HepG2 (cell line): ENCODE results near the gene EFCAB11. TPM values are rescaled to one million over a fixed set of nuclear protein-coding genes. Genes with fewer than 3 reads are reported as not detected.
A peak's percentile ranks its signal among the peaks of the same experiment; 100 is the strongest.

Experiments
- ATAC-seq: fragments of 200-7000 bp; cut with Tn5 transposase; 3 replicates; pipeline ENCODE4 v1.9.1; 2020; ENCODE audit warnings: mild to moderate bottlenecking, moderate library complexity
- BruUV-seq: library from RNA; stranded (reverse); fragments of 400-500 nt; replicated peaks from 2 replicates; lab custom pipeline; 2021; lab: Mats Ljungman, UMichigan
- CTCF ChIA-PET: fragments of 300-600 bp; formaldehyde crosslinking; extraction: SDS; loops from one replicate; lab custom pipeline; 2021; ENCODE audit warnings: low total read pairs, inconsistent platforms, low intra/inter-chr PET ratio; lab: Yijun Ruan, JAX
- POLR2A ChIA-PET: fragments of 350-600 bp; sonication (Branson Sonifier 250); formaldehyde crosslinking; loops from one replicate; lab custom pipeline; 2020; ENCODE audit warnings: antibody characterized with exemption, inconsistent platforms; lab: Yijun Ruan, JAX
- DNase-seq: peaks from one replicate; pipeline ENCODE4 v3.0.0-alpha.2; 2015; ENCODE audit warnings: low spot score
- FAIRE-seq: peaks from 3 replicates; lab custom pipeline; 2011; peaks lifted over from hg19 to GRCh38; lab: Jason Lieb, UNC
- H2AFZ ChIP-seq: one replicate; pipeline ENCODE4 v1.6.1; 2011; ENCODE audit warnings: low read length, inconsistent platforms
- H3K27ac ChIP-seq: fragments of 300-600 bp; 3 replicates; pipeline ENCODE4 v1.8.0; 2011; ENCODE audit warnings: mixed run types, mild to moderate bottlenecking, mixed read lengths, low read length, inconsistent platforms; ENCODE audit not compliant: insufficient read depth; ENCODE audit errors: extremely low read length
- H3K27me3 ChIP-seq, 2 experiments: fragments of 200-600 bp in 1 of 2; 2 replicates in 1 of 2; 3 replicates in 1 of 2; pipeline versions ENCODE4 v1.6.0 to v1.8.0; 2011; ENCODE audit warnings: low read length in 2 of 2, mild to moderate bottlenecking in 2 of 2, moderate library complexity in 2 of 2, inconsistent platforms in 1 of 2; ENCODE audit not compliant: insufficient read depth in 2 of 2, control insufficient read depth in 1 of 2
- H3K36me3 ChIP-seq, 2 experiments: fragments of 200-600 bp in 1 of 2; replicated peaks in 1 of 2; 2 replicates in 1 of 2; 3 replicates in 1 of 2; pipeline versions ENCODE4 v1.5.1 to v1.8.0; 2011; ENCODE audit warnings: low read length in 2 of 2, inconsistent platforms in 1 of 2; ENCODE audit not compliant: insufficient read depth in 2 of 2, control insufficient read depth in 1 of 2
- H3K4me1 ChIP-seq: 2 replicates; pipeline ENCODE4 v1.5.1; 2012; ENCODE audit warnings: low read length, inconsistent platforms; ENCODE audit not compliant: insufficient read depth
- H3K4me2 ChIP-seq: 2 replicates; pipeline ENCODE4 v1.6.0; 2011; ENCODE audit warnings: low read depth, low read length, inconsistent platforms
- H3K4me3 ChIP-seq, 3 experiments: fragments of 200-600 bp in 1 of 3; sonication (generic), shearing (Covaris generic) in 1 of 3; replicated peaks in 1 of 3; 2 replicates each; pipeline ENCODE4 v1.5.1; 2011 to 2016; ENCODE audit warnings: low read length in 3 of 3, inconsistent platforms in 2 of 3, low read depth in 2 of 3, mild to moderate bottlenecking in 2 of 3, control low read depth in 1 of 3, mixed read lengths in 1 of 3; ENCODE audit not compliant: insufficient read depth in 1 of 3
- H3K79me2 ChIP-seq: one replicate; pipeline ENCODE4 v1.6.1; 2011; ENCODE audit warnings: low read length, inconsistent platforms; ENCODE audit not compliant: insufficient read depth
- H3K9ac ChIP-seq: 2 replicates; pipeline ENCODE4 v1.6.0; 2011; ENCODE audit warnings: mild to moderate bottlenecking, low read depth, low read length, inconsistent platforms; ENCODE audit not compliant: insufficient read depth
- H3K9me3 ChIP-seq: 2 replicates; pipeline ENCODE4 v1.5.1; 2012; ENCODE audit warnings: mild to moderate bottlenecking, low read length
- H4K20me1 ChIP-seq: 2 replicates; pipeline ENCODE4 v1.6.0; 2011; ENCODE audit warnings: inconsistent platforms, mild to moderate bottlenecking, low read length, moderate library complexity; ENCODE audit not compliant: insufficient read depth
- ELF4 ChIP-seq: sonication (generic); formaldehyde crosslinking; IDR thresholded peaks from 2 replicates; pipeline ENCODE4 v1.5.0; 2020; ENCODE audit warnings: missing genetic modification reagents, mild to moderate bottlenecking, moderate library complexity, borderline replicate concordance
- PHB2 ChIP-seq: fragments of 450-650 bp; IDR thresholded peaks from 2 replicates; pipeline ENCODE4 v1.6.1; 2018; ENCODE audit not compliant: partially characterized antibody
- RCOR2 ChIP-seq: IDR thresholded peaks from 2 replicates; pipeline ENCODE4 v1.6.1; 2016; ENCODE audit warnings: missing biosample characterization, missing genetic modification reagents
- STAG1 ChIP-seq: sonication (generic); formaldehyde crosslinking; IDR thresholded peaks from 2 replicates; pipeline ENCODE4 v1.4.0; 2020; ENCODE audit warnings: missing genetic modification reagents
- YEATS4 ChIP-seq: sonication (generic); formaldehyde crosslinking; IDR thresholded peaks from 2 replicates; pipeline ENCODE4 v1.4.0; 2020; ENCODE audit warnings: missing genetic modification reagents, borderline replicate concordance
- ZNF224 ChIP-seq: sonication (generic); formaldehyde crosslinking; IDR thresholded peaks from 2 replicates; pipeline ENCODE4 v1.5.0; 2020; ENCODE audit warnings: mild to moderate bottlenecking, missing genetic modification reagents
- WGBS: methylation state at CpG from one replicate; pipeline ENCODE4 v1.1.6; 2017; ENCODE audit warnings: low lambda C conversion rate; 5-methylcytosine and 5-hydroxymethylcytosine counted together
- in situ Hi-C: cut with HindIII; loops from 2 replicates; pipeline ENCODE4 v1.10.0; 2017; ENCODE audit warnings: low pct_unique_long_range_greater_than_20kb; ENCODE audit not compliant: extremely low pct_ligation_motif_present
- intact Hi-C: fragments of 100-400 bp; cut with micrococcal nuclease; formaldehyde crosslinking; loops from one replicate; pipeline ENCODE4 v1.10.0; 2022; ENCODE audit not compliant: unreplicated experiment
- polyA plus RNA-seq, 8 experiments: library from polyadenylated mRNA; depleted of rRNA in 3 of 8; stranded (reverse) in 7 of 8; unstranded in 1 of 8; fragments of >200 nt; fragmentation: Illumina TruSeq in 4 of 8; extraction: Trizol in 4 of 8; gene quantifications; 2 replicates each; pipeline versions ENCODE4 v1.2.1 to v1.2.3, GENCODE V29; 2011 to 2016; ENCODE audit warnings: low read depth in 4 of 8, missing spikeins in 1 of 8, mixed read lengths in 1 of 8; ENCODE audit not compliant: insufficient read depth in 1 of 8
- total RNA-seq, 5 experiments: library from RNA; depleted of rRNA; stranded (reverse); fragments of >200 nt; fragmentation: Illumina TruSeq; extraction: Trizol; gene quantifications; 2 replicates each; pipeline ENCODE4 v1.2.3, GENCODE V29; 2016; ENCODE audit warnings: low read depth in 1 of 5

Gene EFCAB11
- total and polyA plus RNA-seq, 2 of the 13 experiments (the other 11 are each of a cell fraction or from before 2014, with no cell fraction given), result 8.2 to 31.5 TPM

- no peak for TF ChIP-seq YEATS4 (CRISPR knock-in tag)
- no peak for TF ChIP-seq ELF4 (CRISPR knock-in tag)
- no peak for TF ChIP-seq PHB2
Observed at GRCh38 chr14:89781046-89781445, 173.5 kb downstream of the EFCAB11 start (continued).

GRCh38 chr14:89779707-89780106 is 174.8 kb downstream of the EFCAB11 start:
- H2AFZ ChIP-seq, result no peak overlapping the region
- H3K4me3 ChIP-seq, result no peak overlapping the region
- ChIA-PET CTCF (no interaction called here), POLR2A (no interaction called here)
- H3K4me1 ChIP-seq, result peaks cover 20% of the 10 kb centered on the region
- DNase-seq, result no peak
- TF ChIP-seq ZNF224 (CRISPR knock-in tag) (no peak), STAG1 (peak; percentile 25; the same call in 1 of the 2 replicates)
- FAIRE-seq, result no peak
- H3K79me2 ChIP-seq, result no peaks in the 10 kb centered on the region
- BruUV-seq, result no TSS peak
- WGBS, result 67% methylated on average over 8 of the region's 8 CpGs
- intact Hi-C loops, result loop anchor here (10.0 kb wide), 3 partner anchors 135 to 365 kb away; partner anchors contain the start of gene FOXN3
- H3K27me3 ChIP-seq, result no peaks in the 10 kb centered on the region
- no peak overlapping the region for H3K27ac ChIP-seq
- H3K4me2 ChIP-seq, result no peak overlapping the region
- no peaks in the 10 kb centered on the region for H4K20me1 ChIP-seq
- no peaks in the 10 kb centered on the region for H3K9me3 ChIP-seq
- H3K36me3 ChIP-seq, result no peaks in the 10 kb centered on the region
- ATAC-seq, result no peak
- no peak overlapping the region for H3K9ac ChIP-seq
- in situ Hi-C loops, result loop anchor here (10.0 kb wide), 1 partner anchor 125 kb away; no protein-coding TSS in a partner anchor

GRCh38 chr14:89775946-89776345 is 178.6 kb downstream of the EFCAB11 start:
- H3K4me2 ChIP-seq, result no peak overlapping the region
- no peak for TF ChIP-seq RCOR2 (CRISPR knock-in tag)
- intact Hi-C loops, result loop anchor here (10.0 kb wide), 3 partner anchors 139 to 361 kb away; partner anchors contain the start of gene FOXN3
- H4K20me1 ChIP-seq, result no peaks in the 10 kb centered on the region
- H3K4me3 ChIP-seq, result no peak overlapping the region
- in situ Hi-C loops, result no loop called here
- peaks cover 37% of the 10 kb centered on the region for H3K4me1 ChIP-seq
- POLR2A ChIA-PET, result no interaction called here
- H3K79me2 ChIP-seq, result no peaks in the 10 kb centered on the region
- DNase-seq (no peak), ATAC-seq (no peak), FAIRE-seq (no peak)
- H2AFZ ChIP-seq, result no peak overlapping the region
- H3K9ac ChIP-seq, result no peak overlapping the region
- H3K27me3 ChIP-seq, result no peaks in the 10 kb centered on the region
- BruUV-seq, result no TSS peak
- CTCF ChIA-PET, result no interaction called here
- no peaks in the 10 kb centered on the region for H3K9me3 ChIP-seq
- H3K27ac ChIP-seq, result no peak overlapping the region
- no peaks in the 10 kb centered on the region for H3K36me3 ChIP-seq
- WGBS, result 94% methylated on average over 3 of the region's 3 CpGs
